Uterus (tissue), 2 donors: ENCODE results near the gene STAP2.

ENCODE experiments used
- CTCF ChIP-seq, 4 experiments: fragments of 200-600 bp in 2 of 4; fragments of 450-650 bp in 2 of 4; sonication (generic) in 2 of 4; IDR thresholded peaks; one replicate each; pipeline ENCODE4 v1.5.1; 2016 to 2019; ENCODE audit warnings: antibody characterized with exemption in 4 of 4, mild to moderate bottlenecking in 2 of 4, moderate library complexity in 1 of 4
- POLR2A ChIP-seq, 2 donors: fragments of 450-650 bp; IDR thresholded peaks; one replicate each; pipeline ENCODE4 v1.6.1; 2016; ENCODE audit warnings: antibody characterized with exemption in 2 of 2, mild to moderate bottlenecking in 1 of 2, moderate library complexity in 1 of 2

- TF ChIP-seq CTCF (IDR thresholded peaks at IDR 0.05) (no peak), POLR2A (IDR thresholded peaks at IDR 0.05) (no peak)
Measured at GRCh38 chr19:4376028-4376670, 37.5 kb upstream of the STAP2 start.
